ENCODE results near the gene IGFBP7. TPM values are rescaled to one million over a fixed set of nuclear protein-coding genes. Genes with fewer than 3 reads are reported as not detected.

Gene IGFBP7
- total and polyA plus RNA-seq, 10 of the 15 experiments (the other 5 are each of a cell fraction or from before 2014, with no cell fraction given), result 0.69 to 1.9 (median 1.4) TPM; not detected in 5

DNA sequence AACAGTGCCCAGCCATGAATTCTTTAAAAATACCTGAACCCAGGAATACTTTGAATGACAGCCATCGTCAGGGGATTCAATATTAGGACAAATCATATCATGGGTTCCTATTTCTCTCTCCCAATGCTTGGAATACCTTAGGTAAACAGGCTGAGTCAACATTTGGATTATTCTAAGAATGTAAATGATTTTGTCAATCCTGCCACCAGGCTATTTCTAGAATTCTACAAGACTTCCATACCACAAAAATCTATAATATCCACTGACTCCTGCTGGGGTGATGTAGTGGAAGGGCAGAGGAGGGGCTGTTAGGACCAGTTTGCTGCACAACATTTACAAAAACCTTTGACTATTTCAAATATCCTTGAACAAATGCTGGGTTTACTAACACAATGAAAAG is 65.2 kb downstream of the IGFBP7 start (continued):
- TF ChIP-seq, protein P1, sequence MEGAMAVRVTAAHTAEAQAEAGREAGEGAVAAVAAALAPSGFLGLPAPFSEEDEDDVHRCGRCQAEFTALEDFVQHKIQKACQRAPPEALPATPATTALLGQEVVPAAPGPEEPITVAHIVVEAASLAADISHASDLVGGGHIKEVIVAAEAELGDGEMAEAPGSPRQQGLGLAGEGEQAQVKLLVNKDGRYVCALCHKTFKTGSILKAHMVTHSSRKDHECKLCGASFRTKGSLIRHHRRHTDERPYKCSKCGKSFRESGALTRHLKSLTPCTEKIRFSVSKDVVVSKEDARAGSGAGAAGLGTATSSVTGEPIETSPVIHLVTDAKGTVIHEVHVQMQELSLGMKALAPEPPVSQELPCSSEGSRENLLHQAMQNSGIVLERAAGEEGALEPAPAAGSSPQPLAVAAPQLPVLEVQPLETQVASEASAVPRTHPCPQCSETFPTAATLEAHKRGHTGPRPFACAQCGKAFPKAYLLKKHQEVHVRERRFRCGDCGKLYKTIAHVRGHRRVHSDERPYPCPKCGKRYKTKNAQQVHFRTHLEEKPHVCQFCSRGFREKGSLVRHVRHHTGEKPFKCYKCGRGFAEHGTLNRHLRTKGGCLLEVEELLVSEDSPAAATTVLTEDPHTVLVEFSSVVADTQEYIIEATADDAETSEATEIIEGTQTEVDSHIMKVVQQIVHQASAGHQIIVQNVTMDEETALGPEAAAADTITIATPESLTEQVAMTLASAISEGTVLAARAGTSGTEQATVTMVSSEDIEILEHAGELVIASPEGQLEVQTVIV (IDR thresholded peaks at IDR 0.05; ENCODE audit: borderline replicate concordance, partially characterized antibody), result no peak
- TF ChIP-seq STAT1 (conservative IDR thresholded peaks at IDR 0.05) (no peak), EED (IDR thresholded peaks at IDR 0.05; ENCODE audit: low read depth) (no peak)
- TF ChIP-seq, protein P2, sequence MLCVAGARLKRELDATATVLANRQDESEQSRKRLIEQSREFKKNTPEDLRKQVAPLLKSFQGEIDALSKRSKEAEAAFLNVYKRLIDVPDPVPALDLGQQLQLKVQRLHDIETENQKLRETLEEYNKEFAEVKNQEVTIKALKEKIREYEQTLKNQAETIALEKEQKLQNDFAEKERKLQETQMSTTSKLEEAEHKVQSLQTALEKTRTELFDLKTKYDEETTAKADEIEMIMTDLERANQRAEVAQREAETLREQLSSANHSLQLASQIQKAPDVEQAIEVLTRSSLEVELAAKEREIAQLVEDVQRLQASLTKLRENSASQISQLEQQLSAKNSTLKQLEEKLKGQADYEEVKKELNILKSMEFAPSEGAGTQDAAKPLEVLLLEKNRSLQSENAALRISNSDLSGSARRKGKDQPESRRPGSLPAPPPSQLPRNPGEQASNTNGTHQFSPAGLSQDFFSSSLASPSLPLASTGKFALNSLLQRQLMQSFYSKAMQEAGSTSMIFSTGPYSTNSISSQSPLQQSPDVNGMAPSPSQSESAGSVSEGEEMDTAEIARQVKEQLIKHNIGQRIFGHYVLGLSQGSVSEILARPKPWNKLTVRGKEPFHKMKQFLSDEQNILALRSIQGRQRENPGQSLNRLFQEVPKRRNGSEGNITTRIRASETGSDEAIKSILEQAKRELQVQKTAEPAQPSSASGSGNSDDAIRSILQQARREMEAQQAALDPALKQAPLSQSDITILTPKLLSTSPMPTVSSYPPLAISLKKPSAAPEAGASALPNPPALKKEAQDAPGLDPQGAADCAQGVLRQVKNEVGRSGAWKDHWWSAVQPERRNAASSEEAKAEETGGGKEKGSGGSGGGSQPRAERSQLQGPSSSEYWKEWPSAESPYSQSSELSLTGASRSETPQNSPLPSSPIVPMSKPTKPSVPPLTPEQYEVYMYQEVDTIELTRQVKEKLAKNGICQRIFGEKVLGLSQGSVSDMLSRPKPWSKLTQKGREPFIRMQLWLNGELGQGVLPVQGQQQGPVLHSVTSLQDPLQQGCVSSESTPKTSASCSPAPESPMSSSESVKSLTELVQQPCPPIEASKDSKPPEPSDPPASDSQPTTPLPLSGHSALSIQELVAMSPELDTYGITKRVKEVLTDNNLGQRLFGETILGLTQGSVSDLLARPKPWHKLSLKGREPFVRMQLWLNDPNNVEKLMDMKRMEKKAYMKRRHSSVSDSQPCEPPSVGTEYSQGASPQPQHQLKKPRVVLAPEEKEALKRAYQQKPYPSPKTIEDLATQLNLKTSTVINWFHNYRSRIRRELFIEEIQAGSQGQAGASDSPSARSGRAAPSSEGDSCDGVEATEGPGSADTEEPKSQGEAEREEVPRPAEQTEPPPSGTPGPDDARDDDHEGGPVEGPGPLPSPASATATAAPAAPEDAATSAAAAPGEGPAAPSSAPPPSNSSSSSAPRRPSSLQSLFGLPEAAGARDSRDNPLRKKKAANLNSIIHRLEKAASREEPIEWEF (IDR thresholded peaks at IDR 0.05; ENCODE audit: insufficient replicate concordance, low read depth, low read length), result no peak

DNA sequence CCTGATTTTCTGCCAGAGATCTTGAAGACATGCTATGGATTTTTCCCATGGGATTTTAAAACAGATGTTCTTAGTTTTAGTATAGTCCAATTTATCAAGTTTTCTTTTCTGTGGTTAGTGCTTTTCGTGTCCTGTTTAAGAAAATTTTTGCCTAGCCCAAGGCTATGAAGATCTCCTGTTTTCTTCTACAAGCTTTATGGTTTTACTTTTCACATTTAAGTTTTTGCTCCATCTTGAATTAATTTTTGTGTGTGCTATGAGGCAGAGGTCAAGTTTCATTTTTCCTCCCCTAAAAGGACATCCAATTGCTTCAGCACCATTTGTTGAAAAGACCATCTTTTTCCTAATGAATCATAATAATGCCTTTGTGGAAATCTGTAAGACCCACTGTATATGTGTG is 65.9 kb downstream of the IGFBP7 start:
- Histone ChIP-seq H3K4me1 (ENCODE audit: control insufficient read depth, insufficient read depth, low read length) (no peaks in the 10 kb centered on the region), H2AFZ (ENCODE audit: control insufficient read depth, low read depth, low read length) (no peak overlapping the region), H4K20me1 (ENCODE audit: control insufficient read depth, insufficient read depth) (no peaks in the 10 kb centered on the region), H3K4me2 (ENCODE audit: control insufficient read depth, insufficient read depth) (no peak overlapping the region), H3K9ac (ENCODE audit: control insufficient read depth, insufficient read depth, low read length) (no peak overlapping the region), H3K27me3 (replicated peaks in 1 of 2; ENCODE audit: control insufficient read depth in 2 of 2, insufficient read depth in 2 of 2, low read length in 1 of 2) (no peaks in the 10 kb centered on the region; a peak in 1 of 4 replicates), H3K27ac (ENCODE audit: control insufficient read depth, insufficient read depth) (no peak overlapping the region), H3K9me3 (replicated peaks; ENCODE audit: control insufficient read depth, insufficient read depth, low read length) (no peaks in the 10 kb centered on the region), H3K79me2 (ENCODE audit: control insufficient read depth, insufficient read depth, low read length) (no peaks in the 10 kb centered on the region), H3K36me3 (ENCODE audit: control insufficient read depth in 2 of 2, insufficient read depth in 2 of 2, low read length in 1 of 2) (no peaks in the 10 kb centered on the region), H3K4me3 (no peak overlapping the region)
- no peak for ATAC-seq
- ChIA-PET RAD21 (ENCODE audit: unreplicated experiment) (no interaction called here), CTCF (no interaction called here), POLR2A (no interaction called here), SMC1A (ENCODE audit: uncharacterized antibody, unreplicated experiment) (no interaction called here)
- 0% methylated on average over 1 of the region's 1 CpG for WGBS (ENCODE audit: insufficient coverage, insufficient replicate concordance, low lambda C conversion rate, missing lambda C conversion rate)
- no peak for FAIRE-seq
- BruUV-seq (replicated peaks), result no TSS peak
- no peak for DNase-seq (ENCODE audit: low read depth, low spot score)
- intact Hi-C loops (cut with micrococcal nuclease; ENCODE audit: unreplicated experiment), result no loop called here
- in situ Hi-C loops (cut with MboI), result no loop called here
- TF ChIP-seq SRF (IDR thresholded peaks at IDR 0.05; ENCODE audit: low read depth in 2 of 2, low read length in 2 of 2) (no peak), ESRRA (IDR thresholded peaks at IDR 0.05; ENCODE audit: low read length) (no peak), CBX5 (IDR thresholded peaks at IDR 0.05; ENCODE audit: low read depth) (no peak), ZSCAN29 (IDR thresholded peaks at IDR 0.05) (no peak)
- TF ChIP-seq, protein P3, sequence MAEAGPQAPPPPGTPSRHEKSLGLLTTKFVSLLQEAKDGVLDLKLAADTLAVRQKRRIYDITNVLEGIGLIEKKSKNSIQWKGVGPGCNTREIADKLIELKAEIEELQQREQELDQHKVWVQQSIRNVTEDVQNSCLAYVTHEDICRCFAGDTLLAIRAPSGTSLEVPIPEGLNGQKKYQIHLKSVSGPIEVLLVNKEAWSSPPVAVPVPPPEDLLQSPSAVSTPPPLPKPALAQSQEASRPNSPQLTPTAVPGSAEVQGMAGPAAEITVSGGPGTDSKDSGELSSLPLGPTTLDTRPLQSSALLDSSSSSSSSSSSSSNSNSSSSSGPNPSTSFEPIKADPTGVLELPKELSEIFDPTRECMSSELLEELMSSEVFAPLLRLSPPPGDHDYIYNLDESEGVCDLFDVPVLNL (IDR thresholded peaks at IDR 0.05; ENCODE audit: low read depth, low read length), result no peak
- TF ChIP-seq, protein P4, sequence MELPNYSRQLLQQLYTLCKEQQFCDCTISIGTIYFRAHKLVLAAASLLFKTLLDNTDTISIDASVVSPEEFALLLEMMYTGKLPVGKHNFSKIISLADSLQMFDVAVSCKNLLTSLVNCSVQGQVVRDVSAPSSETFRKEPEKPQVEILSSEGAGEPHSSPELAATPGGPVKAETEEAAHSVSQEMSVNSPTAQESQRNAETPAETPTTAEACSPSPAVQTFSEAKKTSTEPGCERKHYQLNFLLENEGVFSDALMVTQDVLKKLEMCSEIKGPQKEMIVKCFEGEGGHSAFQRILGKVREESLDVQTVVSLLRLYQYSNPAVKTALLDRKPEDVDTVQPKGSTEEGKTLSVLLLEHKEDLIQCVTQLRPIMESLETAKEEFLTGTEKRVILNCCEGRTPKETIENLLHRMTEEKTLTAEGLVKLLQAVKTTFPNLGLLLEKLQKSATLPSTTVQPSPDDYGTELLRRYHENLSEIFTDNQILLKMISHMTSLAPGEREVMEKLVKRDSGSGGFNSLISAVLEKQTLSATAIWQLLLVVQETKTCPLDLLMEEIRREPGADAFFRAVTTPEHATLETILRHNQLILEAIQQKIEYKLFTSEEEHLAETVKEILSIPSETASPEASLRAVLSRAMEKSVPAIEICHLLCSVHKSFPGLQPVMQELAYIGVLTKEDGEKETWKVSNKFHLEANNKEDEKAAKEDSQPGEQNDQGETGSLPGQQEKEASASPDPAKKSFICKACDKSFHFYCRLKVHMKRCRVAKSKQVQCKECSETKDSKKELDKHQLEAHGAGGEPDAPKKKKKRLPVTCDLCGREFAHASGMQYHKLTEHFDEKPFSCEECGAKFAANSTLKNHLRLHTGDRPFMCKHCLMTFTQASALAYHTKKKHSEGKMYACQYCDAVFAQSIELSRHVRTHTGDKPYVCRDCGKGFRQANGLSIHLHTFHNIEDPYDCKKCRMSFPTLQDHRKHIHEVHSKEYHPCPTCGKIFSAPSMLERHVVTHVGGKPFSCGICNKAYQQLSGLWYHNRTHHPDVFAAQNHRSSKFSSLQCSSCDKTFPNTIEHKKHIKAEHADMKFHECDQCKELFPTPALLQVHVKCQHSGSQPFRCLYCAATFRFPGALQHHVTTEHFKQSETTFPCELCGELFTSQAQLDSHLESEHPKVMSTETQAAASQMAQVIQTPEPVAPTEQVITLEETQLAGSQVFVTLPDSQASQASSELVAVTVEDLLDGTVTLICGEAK (IDR thresholded peaks at IDR 0.05; ENCODE audit: borderline replicate concordance), result no peak

All from GM12878 (cell line).